HuH-7.5 (cell line): ENCODE measurements around the gene MRPL27.
"Not testable (repeated sequence)": the region's sequence is repeated elsewhere in the genome, so short reads cannot be mapped to it uniquely, and the experiment has no call there.

Experiments
- DNase-seq: peaks from one replicate; pipeline ENCODE4 v3.0.0; 2011; ENCODE audit warnings: low spot score

The MRPL27 gene

GRCh38 chr17:50372758-50373556, at the start of gene MRPL27, which contains the start of gene EME1:
Gene MRPL27 (minus strand): TSS chr17:50373184. CDS start chr17:50373170, 14 bp downstream.
Gene EME1 (plus strand): TSS chr17:50373229. CDS start chr17:50375209, 1,980 bp downstream.
- peak; percentile 77 for DNase-seq

GRCh38 chr17:50422738-50423137, 49.8 kb upstream of the MRPL27 start:
- no peak for DNase-seq

- no peak for DNase-seq
Measured at GRCh38 chr17:50421308-50422051, 48.5 kb upstream of the MRPL27 start.

- DNase-seq: no peak
Measured at GRCh38 chr17:50420419-50421112, 47.6 kb upstream of the MRPL27 start.

GRCh38 chr17:50419577-50419976, 46.6 kb upstream of the MRPL27 start:
- DNase-seq: not testable (repeated sequence)

GRCh38 chr17:50414808-50415207, 41.8 kb upstream of the MRPL27 start:
- DNase-seq: no peak

GRCh38 chr17:50412188-50412732, 39.3 kb upstream of the MRPL27 start:
- DNase-seq: no peak

- DNase-seq: no peak
Measured at GRCh38 chr17:50407921-50408320, 34.9 kb upstream of the MRPL27 start.

- no peak for DNase-seq
Measured at GRCh38 chr17:50406578-50406977, 33.6 kb upstream of the MRPL27 start.

DNA sequence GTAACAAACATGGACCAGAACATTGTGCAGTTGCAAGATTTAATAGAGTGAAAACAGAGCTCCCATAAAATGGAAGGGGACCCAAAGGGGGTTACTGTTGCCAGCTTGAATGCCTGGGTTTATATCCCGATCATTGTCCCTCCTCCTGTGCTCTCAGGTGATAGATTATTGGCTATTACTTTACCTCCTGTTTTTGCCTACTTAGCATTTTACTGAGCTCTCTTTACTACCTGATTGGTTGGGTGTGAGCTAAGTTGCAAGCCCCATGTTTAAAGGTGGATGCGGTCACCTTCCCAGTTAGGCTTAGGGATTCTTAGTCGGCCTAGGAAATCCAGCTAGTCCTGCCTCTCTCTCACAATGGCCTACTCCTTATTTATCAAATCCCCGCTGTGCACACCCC, 32.4 kb upstream of the MRPL27 start:
- not testable (repeated sequence) for DNase-seq

GRCh38 chr17:50399591-50399990, 26.6 kb upstream of the MRPL27 start:
- DNase-seq: not testable (repeated sequence)

DNA sequence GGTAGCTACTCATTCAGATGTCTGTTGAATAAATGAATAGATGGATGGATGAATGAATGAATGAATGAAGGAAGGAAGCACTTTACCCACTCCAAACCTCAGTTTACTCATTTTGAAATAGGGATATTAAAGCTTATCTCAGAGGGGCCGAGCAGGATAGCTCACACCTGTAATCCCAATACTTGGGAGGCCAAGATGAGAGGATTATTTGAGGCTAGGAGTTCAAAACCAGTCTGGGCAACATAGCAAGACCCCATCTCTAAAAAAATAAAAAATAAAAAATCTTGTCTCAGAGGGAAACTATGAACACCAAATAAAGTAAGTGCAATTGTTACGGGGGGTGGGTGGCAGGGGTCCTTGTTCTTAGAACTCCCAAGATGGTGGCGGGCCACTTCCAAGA, 25.7 kb upstream of the MRPL27 start:
- DNase-seq: not testable (repeated sequence)

GRCh38 chr17:50397919-50398285, 24.9 kb upstream of the MRPL27 start:
- DNase-seq: no peak

DNA sequence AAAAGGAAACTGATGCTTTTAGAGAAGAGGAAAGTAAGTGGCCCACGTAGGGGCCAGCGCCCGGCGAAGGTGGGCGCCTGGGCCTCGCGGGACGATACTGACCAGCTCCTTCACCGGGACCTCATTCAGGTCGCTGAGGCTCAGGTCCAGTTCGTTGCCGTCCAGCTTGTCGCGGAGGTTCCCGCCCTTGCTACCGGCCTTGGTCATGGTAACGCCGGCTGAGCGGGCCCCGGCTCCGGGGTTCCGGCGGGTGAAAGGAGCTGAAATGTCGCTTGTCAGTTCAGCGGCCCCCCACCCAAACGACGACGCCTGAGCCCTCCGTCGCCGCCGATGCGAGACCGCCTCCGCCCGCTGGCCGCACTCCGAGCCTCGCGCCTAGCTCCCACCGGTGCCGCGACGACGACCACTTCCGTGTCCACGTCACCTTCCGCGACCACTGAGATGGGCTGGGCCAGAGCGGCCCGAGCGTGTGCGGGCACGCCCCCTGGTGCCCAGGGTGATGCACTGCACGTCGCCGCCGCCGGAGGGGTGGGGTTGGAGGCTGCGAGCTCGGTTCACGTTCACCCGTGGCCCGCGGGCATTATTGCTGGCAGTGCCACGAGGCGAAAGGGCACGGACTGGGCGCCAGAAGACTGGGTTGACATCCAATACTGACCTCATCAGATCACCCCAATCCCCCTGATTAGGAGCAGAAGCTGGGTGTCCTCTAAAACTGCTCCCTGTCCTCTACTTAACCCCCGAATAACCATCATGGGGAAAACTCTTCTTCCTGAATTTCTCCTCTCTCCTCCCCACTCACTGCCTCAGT, 24.3 kb upstream of the MRPL27 start, which contains the start of gene LRRC59:
Gene LRRC59, minus strand, starts transcription at position 413 of the 808 bp plus-strand sequence. Its CDS starts 206 bp downstream, at position 207.
- peak; percentile 69 for DNase-seq

DNA sequence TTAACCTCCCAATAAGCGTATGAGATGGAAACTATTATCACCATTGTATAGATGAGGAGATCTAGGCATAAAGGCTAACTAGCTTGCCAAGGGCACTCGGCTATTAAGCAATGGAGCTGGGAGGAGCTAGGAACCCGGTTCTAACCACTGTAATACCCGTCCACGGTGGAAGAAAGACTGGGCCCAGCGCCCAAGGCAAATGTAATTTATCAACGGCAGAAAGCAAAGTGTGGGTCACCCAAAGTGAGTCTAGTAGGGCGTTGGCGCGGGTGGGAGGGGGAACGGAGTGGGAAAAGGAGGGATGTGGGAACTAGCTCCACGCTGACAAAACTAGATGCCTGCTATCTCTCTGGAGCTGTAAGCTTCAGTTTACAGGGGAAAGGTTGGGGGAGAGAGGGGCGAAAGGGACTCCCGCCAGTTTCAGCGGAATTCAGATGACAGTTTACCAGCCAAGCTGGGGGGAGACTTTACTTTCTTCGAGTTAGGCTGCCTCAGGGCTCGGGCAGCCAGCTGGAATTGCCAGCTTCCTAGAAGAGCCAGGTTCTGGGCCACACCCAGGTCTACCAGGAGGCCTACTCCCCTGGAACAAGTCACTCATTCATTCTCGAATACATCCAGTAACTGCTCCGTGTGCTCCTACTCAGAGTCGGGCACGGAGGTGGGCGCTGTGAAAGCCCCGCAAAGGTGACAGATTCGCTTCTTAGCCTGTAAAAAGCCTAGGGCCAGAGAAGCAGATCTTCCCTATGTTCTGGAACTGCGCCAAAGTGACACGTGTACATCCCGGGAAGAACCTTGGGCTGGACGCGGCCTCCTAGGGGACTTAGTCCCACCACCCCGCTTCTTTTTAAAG, 23.5 kb upstream of the MRPL27 start:
- peak; percentile 45 for DNase-seq

DNA sequence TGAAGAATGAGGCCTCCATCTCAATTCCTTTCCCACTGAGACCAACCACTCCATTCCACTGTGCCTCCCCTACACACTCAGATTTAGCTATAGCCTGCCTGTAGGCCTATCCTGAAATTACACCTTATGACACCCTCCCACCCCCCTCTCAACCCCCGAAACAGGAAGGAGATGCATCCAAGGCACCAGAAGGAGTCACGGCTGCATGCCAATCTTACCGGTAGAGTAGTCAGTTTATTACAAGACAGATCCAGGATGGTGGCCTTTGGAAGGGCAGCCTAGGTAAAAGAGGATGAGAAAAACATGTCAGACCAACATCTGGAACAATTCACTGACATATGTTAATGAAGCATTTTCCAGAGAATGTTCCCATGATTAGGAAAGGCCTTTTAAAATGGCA, 21.7 kb upstream of the MRPL27 start:
- DNase-seq: no peak

DNA sequence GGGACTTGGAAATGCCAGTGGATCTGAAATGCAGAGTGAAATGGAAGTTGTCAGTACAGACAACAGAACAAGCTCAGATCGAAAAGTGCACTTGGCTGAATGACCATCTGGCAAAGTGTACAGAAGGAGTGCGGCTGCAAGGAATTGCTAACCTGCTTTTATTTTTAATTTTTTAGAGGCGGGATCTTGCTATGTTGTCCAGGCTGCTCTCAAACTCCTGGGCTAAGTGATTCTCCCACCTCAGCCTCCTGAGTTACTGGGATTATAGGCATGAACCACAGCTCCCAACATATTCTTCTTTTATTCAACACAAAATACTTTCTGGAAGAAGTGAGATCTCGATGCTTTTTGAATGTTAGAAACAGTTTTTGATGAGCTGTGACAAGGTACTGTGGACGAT, 20.7 kb upstream of the MRPL27 start:
- no peak for DNase-seq

DNA sequence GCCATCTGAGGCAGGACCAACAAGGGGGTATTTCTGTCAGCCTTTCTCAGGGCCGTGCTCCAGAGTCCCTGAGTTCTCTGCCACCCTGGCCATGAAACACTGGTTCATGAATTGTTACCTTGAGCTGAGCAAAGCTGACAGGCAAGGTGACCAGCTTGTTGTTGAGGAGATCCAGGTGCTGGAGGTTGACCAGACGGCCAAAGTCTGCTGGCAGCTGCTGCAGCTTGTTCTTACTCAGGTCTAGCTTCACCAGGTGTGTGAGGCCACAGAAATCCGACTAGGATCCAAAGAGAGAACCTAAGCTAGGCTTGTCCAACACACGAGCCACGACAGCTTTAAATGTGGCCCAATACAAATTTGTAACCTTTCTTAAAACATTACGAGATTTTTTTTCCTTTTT, 19.6 kb upstream of the MRPL27 start:
- DNase-seq: no peak

- no peak for DNase-seq
Measured at GRCh38 chr17:50389534-50389933, 16.6 kb upstream of the MRPL27 start.

DNA sequence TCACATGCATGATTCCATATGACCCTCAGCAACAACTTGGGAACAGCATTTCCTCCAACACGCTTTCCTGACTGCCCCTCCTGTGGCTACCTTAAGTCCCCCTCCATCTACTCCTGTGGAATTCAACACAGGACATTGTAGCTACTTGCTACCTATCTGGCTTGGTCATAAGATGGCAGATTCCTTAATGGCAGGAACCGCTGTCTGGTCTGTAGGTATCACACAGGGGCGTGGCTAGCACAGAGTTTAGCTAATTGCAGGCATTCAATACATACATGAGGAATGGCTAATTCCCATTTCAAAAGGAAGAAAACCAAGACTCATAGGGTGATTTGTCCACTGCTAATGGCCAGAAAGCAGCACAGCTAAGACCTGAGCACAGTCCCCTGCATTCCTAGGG, 15.7 kb upstream of the MRPL27 start:
- no peak for DNase-seq
